GM06990 (cell line): Measurements from ENCODE around the gene DCUN1D2.
"Not testable (repeated sequence)": the region's sequence is repeated elsewhere in the genome, so short reads cannot be mapped to it uniquely, and the experiment has no call there.

Experiments used
- DNase-seq: peaks from one replicate; pipeline ENCODE4 v3.0.0-alpha.2; 2011; ENCODE audit not compliant: insufficient read length; ENCODE audit errors: extremely low read depth
- H3K27me3 ChIP-seq: replicated peaks from 2 replicates; pipeline ENCODE4 v1.6.0; 2011; ENCODE audit warnings: low read length; ENCODE audit not compliant: control insufficient read depth, insufficient read depth
- H3K36me3 ChIP-seq: 2 replicates; pipeline ENCODE4 v1.5.1; 2011; ENCODE audit warnings: low read length; ENCODE audit not compliant: control insufficient read depth, insufficient read depth
- H3K4me3 ChIP-seq: replicated peaks from 2 replicates; pipeline ENCODE4 v1.5.1; 2011; ENCODE audit warnings: low read depth, mild to moderate bottlenecking, control low read depth, low read length
- TF ChIP-seq, protein P1 (sequence below): IDR thresholded peaks from 2 replicates; pipeline ENCODE4 v1.5.1; 2011; ENCODE audit warnings: low read length, control low read depth, mild to moderate bottlenecking, inconsistent platforms; ENCODE audit not compliant: insufficient read depth, poor library complexity, severe bottlenecking

The DCUN1D2 gene

DNA sequence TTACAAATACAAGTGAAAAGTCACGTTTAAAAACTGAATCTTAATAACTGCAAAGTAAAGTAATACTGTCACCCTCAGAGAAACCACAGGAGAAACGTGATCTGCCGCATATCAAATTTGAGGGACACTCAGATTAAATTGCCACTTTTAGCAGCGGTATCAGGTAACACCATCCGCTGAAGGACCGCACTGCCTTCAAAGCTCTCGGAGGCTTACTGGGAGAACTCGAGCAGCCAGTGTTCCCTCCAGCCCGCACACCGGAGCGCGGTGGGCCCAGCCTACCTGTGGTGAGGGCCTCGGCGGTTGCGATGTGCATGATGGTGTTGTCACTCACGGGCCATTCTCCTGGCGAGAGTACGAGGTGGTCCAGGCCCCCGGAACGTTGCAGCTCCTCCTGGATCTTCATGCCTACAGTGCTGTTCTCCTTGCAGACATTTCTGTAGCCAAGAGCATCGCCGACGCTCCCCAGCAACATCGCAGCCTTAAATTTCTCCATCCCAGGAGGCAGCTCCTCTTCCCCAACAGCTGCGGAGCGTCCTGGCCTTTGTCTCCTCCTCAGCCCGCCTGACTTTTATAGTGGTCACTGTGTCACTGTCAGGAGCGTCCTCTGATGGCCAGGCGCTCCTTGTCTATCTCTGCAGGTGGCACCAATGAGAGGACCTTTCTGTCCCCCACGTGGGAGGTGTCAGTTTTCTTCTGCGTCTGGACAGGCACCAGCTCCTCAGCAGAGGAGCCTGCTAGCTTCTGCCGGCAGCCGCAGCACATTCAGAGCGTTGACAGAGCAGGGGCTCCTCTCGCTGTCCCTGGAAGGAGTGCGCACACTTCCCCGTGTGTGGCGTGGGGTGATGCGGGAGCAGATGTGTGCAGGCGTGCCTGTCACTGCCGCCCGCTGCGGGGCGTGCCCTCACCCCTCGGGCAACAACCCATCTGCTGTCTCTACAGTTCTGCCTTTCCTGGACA is 37.3 kb downstream of the DCUN1D2 start, which contains the start of gene ADPRHL1:
TSS of gene ADPRHL1 (minus strand) at position 547 of the 960 bp plus-strand sequence. CDS start at position 496, 51 bp downstream.
- peaks cover 15% of the 10 kb centered on the region for H3K36me3 ChIP-seq
- H3K27me3 ChIP-seq: no peaks in the 10 kb centered on the region
- H3K4me3 ChIP-seq: no peak within 1 kb of the TSS
- TF ChIP-seq, protein P1, sequence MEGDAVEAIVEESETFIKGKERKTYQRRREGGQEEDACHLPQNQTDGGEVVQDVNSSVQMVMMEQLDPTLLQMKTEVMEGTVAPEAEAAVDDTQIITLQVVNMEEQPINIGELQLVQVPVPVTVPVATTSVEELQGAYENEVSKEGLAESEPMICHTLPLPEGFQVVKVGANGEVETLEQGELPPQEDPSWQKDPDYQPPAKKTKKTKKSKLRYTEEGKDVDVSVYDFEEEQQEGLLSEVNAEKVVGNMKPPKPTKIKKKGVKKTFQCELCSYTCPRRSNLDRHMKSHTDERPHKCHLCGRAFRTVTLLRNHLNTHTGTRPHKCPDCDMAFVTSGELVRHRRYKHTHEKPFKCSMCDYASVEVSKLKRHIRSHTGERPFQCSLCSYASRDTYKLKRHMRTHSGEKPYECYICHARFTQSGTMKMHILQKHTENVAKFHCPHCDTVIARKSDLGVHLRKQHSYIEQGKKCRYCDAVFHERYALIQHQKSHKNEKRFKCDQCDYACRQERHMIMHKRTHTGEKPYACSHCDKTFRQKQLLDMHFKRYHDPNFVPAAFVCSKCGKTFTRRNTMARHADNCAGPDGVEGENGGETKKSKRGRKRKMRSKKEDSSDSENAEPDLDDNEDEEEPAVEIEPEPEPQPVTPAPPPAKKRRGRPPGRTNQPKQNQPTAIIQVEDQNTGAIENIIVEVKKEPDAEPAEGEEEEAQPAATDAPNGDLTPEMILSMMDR: no peak
- DNase-seq: no peak

DNA sequence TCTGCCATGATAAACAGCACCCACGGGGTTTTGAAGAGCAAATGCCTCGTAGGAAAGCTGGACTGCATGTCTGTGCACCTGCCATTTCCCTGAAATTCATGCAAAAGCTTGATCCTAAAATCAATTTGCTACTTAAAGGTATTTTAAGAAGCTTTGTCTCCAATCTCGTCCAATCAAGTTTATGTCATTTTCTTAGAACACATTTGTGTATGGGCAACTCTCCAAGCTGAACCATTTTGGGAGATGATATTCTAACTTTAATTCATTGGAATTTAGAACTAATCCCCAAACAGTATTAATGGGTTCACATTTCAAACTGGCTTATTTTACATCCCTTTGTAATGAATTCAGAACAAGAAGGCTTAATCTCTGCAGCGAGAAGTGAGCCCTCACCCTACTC is 38.0 kb downstream of the DCUN1D2 start:
- TF ChIP-seq, protein P1: no peak
- DNase-seq: no peak

DNA sequence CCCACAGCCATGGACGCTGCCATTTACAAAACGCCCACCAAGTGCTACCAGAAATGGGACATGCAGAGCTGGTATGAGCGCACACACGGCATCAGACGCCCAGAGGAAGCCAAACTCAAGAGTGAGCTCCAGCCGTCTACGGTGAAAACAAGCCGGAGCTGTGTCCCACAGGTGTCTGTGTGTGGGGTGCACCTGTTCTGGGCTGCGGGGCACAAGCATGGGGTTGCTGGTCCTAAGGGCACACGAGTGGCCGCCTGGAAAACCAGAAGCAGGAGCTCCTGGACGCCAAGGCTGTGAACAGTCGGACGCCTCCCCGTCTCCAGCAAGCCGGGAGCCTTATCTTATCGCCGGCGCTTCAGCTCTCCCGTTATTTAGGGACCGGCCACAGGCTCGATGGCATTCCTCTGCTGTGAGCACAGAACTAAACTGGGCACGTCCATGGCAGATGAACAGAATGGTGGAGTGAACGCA is 38.5 kb downstream of the DCUN1D2 start:
- H3K4me3 ChIP-seq: no peak overlapping the region
- TF ChIP-seq, protein P1: no peak
- no peaks in the 10 kb centered on the region for H3K27me3 ChIP-seq
- H3K36me3 ChIP-seq: peaks cover 16% of the 10 kb centered on the region
- no peak for DNase-seq

More for the DNA sequence above, 38.0 kb downstream of the DCUN1D2 start:
- Histone ChIP-seq H3K36me3 (peaks cover 13% of the 10 kb centered on the region), H3K27me3 (no peaks in the 10 kb centered on the region), H3K4me3 (no peak overlapping the region)

DNA sequence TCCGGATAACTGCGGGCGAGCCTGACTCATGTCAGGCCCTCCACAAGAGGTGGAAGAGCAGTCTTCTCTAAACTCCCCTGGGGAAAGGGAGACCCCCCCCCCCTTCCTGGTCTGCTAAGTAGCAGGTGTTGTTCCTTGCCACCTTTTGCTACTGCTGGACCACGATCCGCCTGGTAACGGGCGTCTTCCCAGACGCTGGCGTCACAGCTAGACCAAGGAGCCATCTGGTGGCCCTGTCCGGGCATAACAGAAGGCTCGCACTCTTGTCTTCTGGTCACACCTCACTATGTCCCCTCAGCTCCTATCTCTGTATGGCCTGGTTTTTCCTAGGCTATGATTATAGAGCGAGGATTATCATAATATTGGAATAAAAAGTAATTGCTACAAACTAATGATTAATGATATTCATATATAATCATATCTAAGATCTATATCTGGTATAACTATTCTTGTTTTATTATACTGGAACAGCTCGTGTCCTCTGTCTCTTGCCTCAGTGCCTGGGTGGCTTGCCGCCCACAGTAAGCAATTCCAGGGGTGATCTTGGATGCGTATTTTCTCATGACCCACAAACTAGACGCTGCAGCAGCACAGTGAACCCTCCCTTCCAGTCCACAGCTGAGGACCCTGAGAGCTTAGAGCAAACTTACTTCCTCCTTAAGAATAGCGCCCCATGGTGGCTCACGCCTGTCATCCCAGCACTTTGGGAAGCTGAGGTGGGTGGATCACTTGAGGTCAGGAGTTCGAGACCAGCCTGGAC is 39.5 kb downstream of the DCUN1D2 start:
- TF ChIP-seq, protein P1: peak; percentile 36
- not testable (repeated sequence) for H3K27me3 ChIP-seq, H3K4me3 ChIP-seq, DNase-seq
- peaks cover 10% of the 10 kb centered on the region for H3K36me3 ChIP-seq

DNA sequence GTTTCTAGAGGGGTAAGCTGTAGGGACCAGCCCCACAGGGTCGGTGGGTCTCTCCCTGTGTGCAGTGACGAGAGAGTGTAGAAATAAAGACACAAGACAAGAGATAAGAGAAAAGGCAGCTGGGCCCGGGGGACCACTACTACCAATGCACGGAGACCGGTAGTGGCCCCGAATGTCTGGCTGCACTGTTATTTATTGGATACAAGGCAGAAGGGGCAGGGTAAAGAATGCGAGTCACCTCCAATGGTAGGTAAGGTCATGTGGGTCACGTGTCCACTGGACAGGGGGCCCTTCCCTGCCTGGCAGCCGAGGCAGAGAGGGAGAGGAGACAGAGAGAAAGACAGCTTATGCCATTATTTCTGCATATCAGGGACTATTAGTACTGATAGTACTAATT is 40.2 kb downstream of the DCUN1D2 start:
- not testable (repeated sequence) for DNase-seq, H3K27me3 ChIP-seq, H3K36me3 ChIP-seq
- H3K4me3 ChIP-seq: peak overlapping the region; percentile 67
